HL-60 (cell line): ENCODE data around the gene ATP10A.

ENCODE experiments used
- DNase-seq, 2 experiments: peaks; one replicate each; pipeline ENCODE4 v3.0.0-alpha.2; 2010 to 2020; ENCODE audit warnings: low read depth in 1 of 2, low spot score in 1 of 2
- H3K27ac ChIP-seq: fragments of 250-450 bp; sonication (Bioruptor Pico); replicated peaks from 2 replicates; pipeline ENCODE4 v1.5.1; 2020; ENCODE audit warnings: mild to moderate bottlenecking, moderate library complexity
- H3K27me3 ChIP-seq: fragments of 250-450 bp; sonication (Bioruptor Pico); 2 replicates; pipeline ENCODE4 v1.5.1; 2021; ENCODE audit warnings: mild to moderate bottlenecking, moderate library complexity; ENCODE audit not compliant: insufficient read depth, poor library complexity, severe bottlenecking
- H3K4me3 ChIP-seq: replicated peaks from 2 replicates; pipeline ENCODE4 v1.5.1; 2011; ENCODE audit warnings: mild to moderate bottlenecking, control low read depth, low read length; ENCODE audit not compliant: insufficient read depth
- CTCF ChIP-seq: IDR thresholded peaks from one replicate; pipeline ENCODE4 v1.5.1; 2011; ENCODE audit warnings: low read length, control low read depth, inconsistent platforms; ENCODE audit not compliant: insufficient read depth
- GABPA ChIP-seq: IDR thresholded peaks from 2 replicates; pipeline ENCODE4 v1.6.1; 2012; ENCODE audit warnings: low read depth
- POLR2AphosphoS5 ChIP-seq: IDR thresholded peaks from 2 replicates; pipeline ENCODE4 v1.6.1; 2012; ENCODE audit warnings: low read depth
- SPI1 ChIP-seq: IDR thresholded peaks from 2 replicates; pipeline ENCODE4 v1.6.1; 2012; ENCODE audit warnings: low read depth, mild to moderate bottlenecking, borderline replicate concordance
- TF ChIP-seq, protein P1 (sequence below): IDR thresholded peaks from 2 replicates; pipeline ENCODE4 v1.6.1; 2012; ENCODE audit warnings: low read depth; ENCODE audit not compliant: insufficient replicate concordance

ATP10A gene

DNA sequence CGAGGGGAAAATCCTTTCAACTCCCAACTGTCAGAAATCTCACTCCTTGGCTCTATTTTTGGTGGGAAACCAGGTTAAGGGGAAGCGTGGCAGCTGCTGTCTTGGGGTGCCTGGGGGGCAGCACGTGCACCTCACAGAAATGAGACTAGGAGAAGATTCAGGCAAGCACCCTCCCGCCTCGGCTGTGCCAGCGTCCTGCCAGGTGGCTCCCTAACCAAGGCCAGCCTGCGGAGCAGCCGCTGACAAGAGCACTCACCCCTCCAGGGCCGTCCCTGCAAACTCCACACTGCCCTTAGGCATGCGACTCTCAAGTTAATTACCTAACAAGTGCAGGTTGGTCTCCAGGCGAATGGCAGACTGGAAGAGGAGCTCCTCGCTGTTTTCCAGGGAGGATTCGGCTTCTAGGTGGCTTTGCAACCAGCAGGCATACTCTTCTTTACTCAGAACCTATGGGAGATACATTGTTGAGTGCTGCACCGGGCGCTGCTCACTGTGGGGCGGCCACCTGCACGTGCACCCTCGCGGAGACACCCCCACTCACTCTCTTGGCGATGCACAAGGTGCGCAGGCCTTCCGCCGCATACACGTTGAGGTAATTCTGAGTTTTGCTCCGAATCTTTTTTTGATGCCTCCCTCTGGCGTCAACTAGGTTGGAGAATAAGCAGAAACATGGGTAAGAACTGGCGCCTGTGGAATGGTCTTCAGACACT, 155.3 kb downstream of the ATP10A start:
- TF ChIP-seq, protein P1, sequence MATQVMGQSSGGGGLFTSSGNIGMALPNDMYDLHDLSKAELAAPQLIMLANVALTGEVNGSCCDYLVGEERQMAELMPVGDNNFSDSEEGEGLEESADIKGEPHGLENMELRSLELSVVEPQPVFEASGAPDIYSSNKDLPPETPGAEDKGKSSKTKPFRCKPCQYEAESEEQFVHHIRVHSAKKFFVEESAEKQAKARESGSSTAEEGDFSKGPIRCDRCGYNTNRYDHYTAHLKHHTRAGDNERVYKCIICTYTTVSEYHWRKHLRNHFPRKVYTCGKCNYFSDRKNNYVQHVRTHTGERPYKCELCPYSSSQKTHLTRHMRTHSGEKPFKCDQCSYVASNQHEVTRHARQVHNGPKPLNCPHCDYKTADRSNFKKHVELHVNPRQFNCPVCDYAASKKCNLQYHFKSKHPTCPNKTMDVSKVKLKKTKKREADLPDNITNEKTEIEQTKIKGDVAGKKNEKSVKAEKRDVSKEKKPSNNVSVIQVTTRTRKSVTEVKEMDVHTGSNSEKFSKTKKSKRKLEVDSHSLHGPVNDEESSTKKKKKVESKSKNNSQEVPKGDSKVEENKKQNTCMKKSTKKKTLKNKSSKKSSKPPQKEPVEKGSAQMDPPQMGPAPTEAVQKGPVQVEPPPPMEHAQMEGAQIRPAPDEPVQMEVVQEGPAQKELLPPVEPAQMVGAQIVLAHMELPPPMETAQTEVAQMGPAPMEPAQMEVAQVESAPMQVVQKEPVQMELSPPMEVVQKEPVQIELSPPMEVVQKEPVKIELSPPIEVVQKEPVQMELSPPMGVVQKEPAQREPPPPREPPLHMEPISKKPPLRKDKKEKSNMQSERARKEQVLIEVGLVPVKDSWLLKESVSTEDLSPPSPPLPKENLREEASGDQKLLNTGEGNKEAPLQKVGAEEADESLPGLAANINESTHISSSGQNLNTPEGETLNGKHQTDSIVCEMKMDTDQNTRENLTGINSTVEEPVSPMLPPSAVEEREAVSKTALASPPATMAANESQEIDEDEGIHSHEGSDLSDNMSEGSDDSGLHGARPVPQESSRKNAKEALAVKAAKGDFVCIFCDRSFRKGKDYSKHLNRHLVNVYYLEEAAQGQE: no peak

GRCh38 chr15:25706176-25706955, 156.8 kb downstream of the ATP10A start:
- DNase-seq: no peak
- TF ChIP-seq POLR2AphosphoS5 (no peak), GABPA (no peak)
- no peak overlapping the region for H3K27ac ChIP-seq
- no peak overlapping the region for H3K4me3 ChIP-seq
- no peaks in the 10 kb centered on the region for H3K27me3 ChIP-seq

More for the DNA sequence above, 155.3 kb downstream of the ATP10A start:
- H3K27me3 ChIP-seq: no peaks in the 10 kb centered on the region
- H3K27ac ChIP-seq: no peak overlapping the region
- no peak for DNase-seq
- H3K4me3 ChIP-seq: no peak overlapping the region

DNA sequence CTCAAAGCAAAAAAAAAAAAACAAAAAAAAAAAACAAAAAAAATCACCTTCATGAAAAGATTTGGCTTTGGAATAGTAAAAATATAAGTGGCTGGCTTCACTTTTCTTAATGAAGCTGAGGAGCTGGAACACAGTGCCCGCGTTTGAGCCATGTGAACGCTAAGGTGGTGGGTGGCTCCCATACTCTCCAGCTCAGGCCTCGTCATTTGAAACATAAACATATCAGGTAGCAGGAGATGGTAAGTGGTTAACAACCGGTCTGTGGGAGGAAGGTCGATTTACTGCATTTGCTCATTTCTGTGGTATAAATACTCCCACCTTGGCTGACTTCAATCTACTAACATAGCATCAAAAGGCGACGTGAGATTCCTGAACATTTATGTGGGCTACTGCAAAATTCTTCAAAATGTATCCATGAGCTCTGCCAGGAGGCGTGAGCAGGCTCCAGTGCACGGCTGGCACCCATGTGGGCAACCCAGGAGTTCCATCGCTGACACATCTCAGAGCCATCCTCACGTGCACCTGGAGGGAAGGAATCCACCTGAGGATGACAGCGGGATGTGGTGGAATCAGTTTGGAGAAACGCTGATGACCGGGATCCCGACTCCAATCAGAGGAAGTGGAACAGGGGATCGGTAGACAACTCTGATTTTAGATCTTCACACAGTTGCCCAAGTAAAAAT, 157.6 kb downstream of the ATP10A start:
- DNase-seq: no peak
- Histone ChIP-seq H3K27ac (no peak overlapping the region), H3K4me3 (no peak overlapping the region), H3K27me3 (no peaks in the 10 kb centered on the region)
- TF ChIP-seq POLR2AphosphoS5: no peak

GRCh38 chr15:25703726-25704125, 159.4 kb downstream of the ATP10A start:
- no peak overlapping the region for H3K27ac ChIP-seq
- H3K4me3 ChIP-seq: no peak overlapping the region
- no peak for DNase-seq
- no peaks in the 10 kb centered on the region for H3K27me3 ChIP-seq
- TF ChIP-seq SPI1: no peak
- TF ChIP-seq, protein P1: no peak
- no peak for TF ChIP-seq POLR2AphosphoS5
- TF ChIP-seq CTCF: no peak
- TF ChIP-seq GABPA: no peak

GRCh38 chr15:25701721-25702465, 161.2 kb downstream of the ATP10A start:
- TF ChIP-seq CTCF (no peak), POLR2AphosphoS5 (no peak), GABPA (no peak), SPI1 (no peak)
- TF ChIP-seq, protein P1: no peak
- H3K27me3 ChIP-seq: no peaks in the 10 kb centered on the region

More at GRCh38 chr15:25701721-25702465, 161.2 kb downstream of the ATP10A start:
- Histone ChIP-seq H3K4me3 (no peak overlapping the region), H3K27ac (no peak overlapping the region)
- DNase-seq: no peak
